Jurkat, Clone E6-1 (cell line): ENCODE measurements around the gene SND1.
A peak's percentile ranks its signal among the peaks of the same experiment; 100 is the strongest.

Experiments used
- DNase-seq: peaks from one replicate; pipeline ENCODE4 v3.0.0-alpha.2; 2011; ENCODE audit warnings: low read depth, low spot score
- H3K4me3 ChIP-seq: 2 replicates; pipeline ENCODE4 v1.5.1; 2011; ENCODE audit warnings: mild to moderate bottlenecking, low read length, control low read depth, moderate library complexity

The SND1 gene

GRCh38 chr7:128052404-128052803 is 400.4 kb downstream of the SND1 start:
- DNase-seq = no peak
- H3K4me3 ChIP-seq = no peak overlapping the region

GRCh38 chr7:128053023-128053422 is 401.0 kb downstream of the SND1 start:
- peak; percentile 81 for DNase-seq
- no peak overlapping the region for H3K4me3 ChIP-seq

- H3K4me3 ChIP-seq = no peak overlapping the region
- no peak for DNase-seq
Measured at GRCh38 chr7:128053991-128054390, 402.0 kb downstream of the SND1 start.

GRCh38 chr7:128054511-128054910 is 402.5 kb downstream of the SND1 start:
- no peak for DNase-seq
- no peak overlapping the region for H3K4me3 ChIP-seq

GRCh38 chr7:128055637-128056036 is 403.6 kb downstream of the SND1 start:
- H3K4me3 ChIP-seq = no peak overlapping the region
- DNase-seq = no peak

GRCh38 chr7:128056901-128057300 is 404.9 kb downstream of the SND1 start:
- no peak for DNase-seq

GRCh38 chr7:128057909-128058308 is 405.9 kb downstream of the SND1 start:
- no peak overlapping the region for H3K4me3 ChIP-seq
- DNase-seq = no peak

More at GRCh38 chr7:128056901-128057300, 404.9 kb downstream of the SND1 start:
- H3K4me3 ChIP-seq = no peak overlapping the region

- no peak overlapping the region for H3K4me3 ChIP-seq
- DNase-seq = peak; percentile 86
Measured at GRCh38 chr7:128059143-128059988, 407.4 kb downstream of the SND1 start.

- no peak for DNase-seq
- H3K4me3 ChIP-seq = no peak overlapping the region
Measured at GRCh38 chr7:128060018-128060417, 408.0 kb downstream of the SND1 start.

- no peak overlapping the region for H3K4me3 ChIP-seq
- no peak for DNase-seq
Measured at GRCh38 chr7:128063088-128063487, 411.1 kb downstream of the SND1 start.

GRCh38 chr7:128065872-128066271 is 413.9 kb downstream of the SND1 start:
- H3K4me3 ChIP-seq = no peak overlapping the region
- DNase-seq = no peak

- no peak overlapping the region for H3K4me3 ChIP-seq
- DNase-seq = no peak
Measured at GRCh38 chr7:128066395-128066794, 414.4 kb downstream of the SND1 start.

- no peak overlapping the region for H3K4me3 ChIP-seq
- no peak for DNase-seq
Measured at GRCh38 chr7:128066858-128067257, 414.9 kb downstream of the SND1 start.

- DNase-seq = peak; percentile 32
- no peak overlapping the region for H3K4me3 ChIP-seq
Measured at GRCh38 chr7:128067983-128068382, 416.0 kb downstream of the SND1 start.

GRCh38 chr7:128068785-128069184 is 416.8 kb downstream of the SND1 start:
- DNase-seq = no peak
- no peak overlapping the region for H3K4me3 ChIP-seq

GRCh38 chr7:128069373-128070364 is 417.7 kb downstream of the SND1 start:
- H3K4me3 ChIP-seq = no peak overlapping the region
- DNase-seq = no peak

GRCh38 chr7:128071376-128071775 is 419.4 kb downstream of the SND1 start:
- no peak overlapping the region for H3K4me3 ChIP-seq
- peak; percentile 25 for DNase-seq

GRCh38 chr7:128071801-128072200 is 419.8 kb downstream of the SND1 start:
- no peak for DNase-seq
- no peak overlapping the region for H3K4me3 ChIP-seq

- H3K4me3 ChIP-seq = no peak overlapping the region
- DNase-seq = no peak
Measured at GRCh38 chr7:128073671-128074310, 421.8 kb downstream of the SND1 start.
